ENCODE results near the gene GOLGA1.

GRCh38 chr9:124899845-124900244, 41.0 kb downstream of the GOLGA1 start:
- TF ChIP-seq EZH2phosphoT487 (IDR thresholded peaks at IDR 0.05; ENCODE audit: low read length) (no peak), EZH2 (optimal IDR thresholded peaks at IDR 0.05; ENCODE audit: low read depth, low read length) (no peak)
- TF ChIP-seq, protein P1, sequence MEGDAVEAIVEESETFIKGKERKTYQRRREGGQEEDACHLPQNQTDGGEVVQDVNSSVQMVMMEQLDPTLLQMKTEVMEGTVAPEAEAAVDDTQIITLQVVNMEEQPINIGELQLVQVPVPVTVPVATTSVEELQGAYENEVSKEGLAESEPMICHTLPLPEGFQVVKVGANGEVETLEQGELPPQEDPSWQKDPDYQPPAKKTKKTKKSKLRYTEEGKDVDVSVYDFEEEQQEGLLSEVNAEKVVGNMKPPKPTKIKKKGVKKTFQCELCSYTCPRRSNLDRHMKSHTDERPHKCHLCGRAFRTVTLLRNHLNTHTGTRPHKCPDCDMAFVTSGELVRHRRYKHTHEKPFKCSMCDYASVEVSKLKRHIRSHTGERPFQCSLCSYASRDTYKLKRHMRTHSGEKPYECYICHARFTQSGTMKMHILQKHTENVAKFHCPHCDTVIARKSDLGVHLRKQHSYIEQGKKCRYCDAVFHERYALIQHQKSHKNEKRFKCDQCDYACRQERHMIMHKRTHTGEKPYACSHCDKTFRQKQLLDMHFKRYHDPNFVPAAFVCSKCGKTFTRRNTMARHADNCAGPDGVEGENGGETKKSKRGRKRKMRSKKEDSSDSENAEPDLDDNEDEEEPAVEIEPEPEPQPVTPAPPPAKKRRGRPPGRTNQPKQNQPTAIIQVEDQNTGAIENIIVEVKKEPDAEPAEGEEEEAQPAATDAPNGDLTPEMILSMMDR (IDR thresholded peaks at IDR 0.05; ENCODE audit: low read length) = no peak
